Keratinocyte (primary cell): ENCODE results near the gene POLR1C. TPM values are rescaled to one million over a fixed set of nuclear protein-coding genes. Genes with fewer than 3 reads are reported as not detected.

Experiments used
- DNase-seq: peaks from one replicate; pipeline ENCODE4 v3.0.0-alpha.2; 2011; ENCODE audit warnings: low read depth, missing footprints, low spot score
- FAIRE-seq: peaks from 2 replicates; lab custom pipeline; 2011; peaks lifted over from hg19 to GRCh38; lab: Jason Lieb, UNC
- H2AFZ ChIP-seq: 2 replicates; pipeline ENCODE4 v1.6.0; 2012; ENCODE audit warnings: low read length, control low read depth, inconsistent platforms; ENCODE audit not compliant: control insufficient read depth
- H3K27ac ChIP-seq: 2 replicates; pipeline ENCODE4 v1.5.1; 2011; ENCODE audit warnings: low read length; ENCODE audit not compliant: control insufficient read depth, insufficient read depth
- H3K27me3 ChIP-seq: 3 replicates; pipeline ENCODE4 v1.6.0; 2011; ENCODE audit warnings: low read length; ENCODE audit not compliant: control insufficient read depth, insufficient read depth; ENCODE audit errors: extremely low read depth
- H3K36me3 ChIP-seq, 2 experiments: 2 replicates in 1 of 2; 3 replicates in 1 of 2; pipeline ENCODE4 v1.5.1; 2011; ENCODE audit warnings: low read length in 2 of 2, mild to moderate bottlenecking in 1 of 2; ENCODE audit not compliant: control insufficient read depth in 2 of 2, insufficient read depth in 2 of 2; ENCODE audit errors: extremely low read depth in 1 of 2
- H3K4me1 ChIP-seq: 3 replicates; pipeline ENCODE4 v1.5.1; 2011; ENCODE audit warnings: low read length; ENCODE audit not compliant: control insufficient read depth, insufficient read depth; ENCODE audit errors: extremely low read depth
- H3K4me2 ChIP-seq: 3 replicates; pipeline ENCODE4 v1.6.0; 2011; ENCODE audit warnings: low read depth, low read length; ENCODE audit not compliant: control insufficient read depth, insufficient read depth; ENCODE audit errors: extremely low read depth
- H3K4me3 ChIP-seq, 3 experiments: fragments of 200-600 bp in 1 of 3; sonication (generic) in 1 of 3; 2 replicates in 2 of 3; 3 replicates in 1 of 3; pipeline ENCODE4 v1.5.1; 2011 to 2016; ENCODE audit warnings: low read length in 3 of 3, mild to moderate bottlenecking in 3 of 3, control low read depth in 2 of 3, inconsistent platforms in 1 of 3, low read depth in 1 of 3, mixed read lengths in 1 of 3, mixed run types in 1 of 3, moderate library complexity in 1 of 3; ENCODE audit not compliant: control insufficient read depth in 2 of 3, insufficient read depth in 2 of 3; ENCODE audit errors: extremely low read depth in 1 of 3
- H3K79me2 ChIP-seq: 2 replicates; pipeline ENCODE4 v1.6.0; 2012; ENCODE audit warnings: low read length; ENCODE audit not compliant: control insufficient read depth, insufficient read depth
- H3K9ac ChIP-seq: 3 replicates; pipeline ENCODE4 v1.6.0; 2011; ENCODE audit warnings: low read length; ENCODE audit not compliant: control insufficient read depth, insufficient read depth; ENCODE audit errors: extremely low read depth
- H3K9me1 ChIP-seq: 3 replicates; pipeline ENCODE4 v1.6.0; 2011; ENCODE audit warnings: low read length; ENCODE audit not compliant: control insufficient read depth, insufficient read depth; ENCODE audit errors: extremely low read depth
- H3K9me3 ChIP-seq: 2 replicates; pipeline ENCODE4 v1.5.1; 2012; ENCODE audit warnings: low read depth, low read length; ENCODE audit not compliant: control insufficient read depth
- H4K20me1 ChIP-seq: 3 replicates; pipeline ENCODE4 v1.6.0; 2011; ENCODE audit warnings: low read length; ENCODE audit not compliant: control insufficient read depth, insufficient read depth; ENCODE audit errors: extremely low read depth
- EZH2 ChIP-seq: IDR thresholded peaks from one replicate; pipeline ENCODE4 v1.6.1; 2012; ENCODE audit warnings: inconsistent platforms, mild to moderate bottlenecking, low read length, moderate library complexity
- dilution Hi-C: fragments of 300-500 bp; cut with MboI; formaldehyde crosslinking; loops from one replicate; pipeline ENCODE4 v1.7.0; 2020; ENCODE audit warnings: low sequenced_read_pairs; ENCODE audit not compliant: extremely low pct_ligation_motif_present
- polyA plus RNA-seq, 5 experiments: library from polyadenylated mRNA; depleted of rRNA in 3 of 5; stranded (reverse) in 3 of 5; stranded (forward) in 1 of 5; unstranded in 1 of 5; fragments of >200 nt; gene quantifications; 1 replicate in 1 of 5; 2 replicates in 3 of 5; 3 replicates in 1 of 5; pipeline versions ENCODE4 v1.2.1 to v1.2.3, GENCODE V29; 2011 to 2012; ENCODE audit warnings: missing spikeins in 2 of 5, low read depth in 1 of 5, low replicate concordance in 1 of 5
- TF ChIP-seq, protein P1 (sequence below), 3 experiments: IDR thresholded peaks in 1 of 3; conservative IDR thresholded peaks in 1 of 3; optimal IDR thresholded peaks in 1 of 3; 2 replicates in 2 of 3; 3 replicates in 1 of 3; pipeline versions ENCODE3 to v1.5.1; 2011; ENCODE audit warnings: low read length in 3 of 3, mild to moderate bottlenecking in 3 of 3, moderate library complexity in 2 of 3, control low read depth in 1 of 3, inconsistent platforms in 1 of 3; ENCODE audit not compliant: insufficient read depth in 2 of 3; ENCODE audit errors: extremely low read depth in 1 of 3

The POLR1C gene
- polyA plus RNA-seq, 1 donor (not counting 4 experiments of a cell fraction or from before 2014, with no cell fraction given) = 121 TPM

DNA sequence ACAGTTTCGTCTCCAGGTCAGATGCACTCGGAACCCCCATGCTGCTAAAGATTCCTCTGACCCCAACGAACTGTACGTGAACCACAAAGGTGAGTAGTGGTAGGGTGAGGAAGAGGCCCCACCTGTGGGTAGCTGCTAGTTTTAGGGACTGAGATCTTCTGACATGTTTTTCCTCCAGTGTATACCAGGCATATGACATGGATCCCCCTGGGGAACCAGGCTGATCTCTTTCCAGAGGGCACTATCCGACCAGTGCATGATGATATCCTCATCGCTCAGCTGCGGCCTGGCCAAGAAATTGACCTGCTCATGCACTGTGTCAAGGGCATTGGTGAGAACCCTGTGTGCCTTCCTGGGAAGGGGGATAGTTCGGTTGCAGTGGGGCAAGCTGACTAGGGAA is 3.2 kb downstream of the POLR1C start:
- FAIRE-seq (no peak), DNase-seq (no peak)
- dilution Hi-C loops = no loop called here
- Histone ChIP-seq H3K4me1 (peaks cover 30% of the 10 kb centered on the region), H3K9ac (no peak overlapping the region), H3K27me3 (no peaks in the 10 kb centered on the region), H3K9me1 (peaks cover 8% of the 10 kb centered on the region), H3K4me3 (no peak overlapping the region), H3K4me2 (no peak overlapping the region), H3K79me2 (peaks cover 49% of the 10 kb centered on the region), H3K27ac (no peak overlapping the region), H2AFZ (no peak overlapping the region), H3K9me3 (no peaks in the 10 kb centered on the region), H3K36me3 (peaks cover 37 to 68% of the 10 kb centered on the region in 2 experiments), H4K20me1 (peaks cover 14% of the 10 kb centered on the region)
- no peak for TF ChIP-seq EZH2
- TF ChIP-seq, protein P1, sequence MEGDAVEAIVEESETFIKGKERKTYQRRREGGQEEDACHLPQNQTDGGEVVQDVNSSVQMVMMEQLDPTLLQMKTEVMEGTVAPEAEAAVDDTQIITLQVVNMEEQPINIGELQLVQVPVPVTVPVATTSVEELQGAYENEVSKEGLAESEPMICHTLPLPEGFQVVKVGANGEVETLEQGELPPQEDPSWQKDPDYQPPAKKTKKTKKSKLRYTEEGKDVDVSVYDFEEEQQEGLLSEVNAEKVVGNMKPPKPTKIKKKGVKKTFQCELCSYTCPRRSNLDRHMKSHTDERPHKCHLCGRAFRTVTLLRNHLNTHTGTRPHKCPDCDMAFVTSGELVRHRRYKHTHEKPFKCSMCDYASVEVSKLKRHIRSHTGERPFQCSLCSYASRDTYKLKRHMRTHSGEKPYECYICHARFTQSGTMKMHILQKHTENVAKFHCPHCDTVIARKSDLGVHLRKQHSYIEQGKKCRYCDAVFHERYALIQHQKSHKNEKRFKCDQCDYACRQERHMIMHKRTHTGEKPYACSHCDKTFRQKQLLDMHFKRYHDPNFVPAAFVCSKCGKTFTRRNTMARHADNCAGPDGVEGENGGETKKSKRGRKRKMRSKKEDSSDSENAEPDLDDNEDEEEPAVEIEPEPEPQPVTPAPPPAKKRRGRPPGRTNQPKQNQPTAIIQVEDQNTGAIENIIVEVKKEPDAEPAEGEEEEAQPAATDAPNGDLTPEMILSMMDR (optimal IDR thresholded peaks at IDR 0.05 in 1 of 3, IDR thresholded peaks at IDR 0.05 in 1 of 3, conservative IDR thresholded peaks at IDR 0.05 in 1 of 3; ENCODE audit: extremely low read depth in 1 of 3, insufficient read depth in 2 of 3, low read length in 3 of 3) = no peak

DNA sequence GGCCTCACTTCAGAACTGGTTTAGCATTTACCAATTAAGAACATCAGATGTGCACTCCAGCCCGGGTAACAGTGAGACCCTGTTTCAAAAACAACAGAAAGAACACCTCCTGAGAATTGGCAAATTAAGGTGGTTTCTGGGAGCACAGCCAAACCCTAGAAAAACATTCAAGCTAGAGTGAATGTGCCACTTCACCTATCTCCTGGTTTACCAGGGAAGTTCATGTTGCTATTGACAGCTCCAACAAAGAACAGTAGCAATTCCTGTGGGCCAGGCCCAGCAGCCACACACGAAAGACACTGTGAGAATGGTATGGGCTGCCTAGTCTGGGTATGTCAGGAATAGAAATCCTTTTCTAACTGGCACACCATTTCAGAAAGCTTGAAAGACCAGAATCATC is 4.9 kb downstream of the POLR1C start:
- Histone ChIP-seq H2AFZ (no peak overlapping the region), H3K4me3 (no peak overlapping the region), H3K79me2 (peaks cover 33% of the 10 kb centered on the region), H3K4me1 (peaks cover 20% of the 10 kb centered on the region), H4K20me1 (peaks cover 12% of the 10 kb centered on the region), H3K27ac (no peak overlapping the region), H3K4me2 (no peak overlapping the region), H3K27me3 (no peaks in the 10 kb centered on the region), H3K36me3 (peaks cover 44 to 75% of the 10 kb centered on the region in 2 experiments), H3K9me1 (peaks cover 3% of the 10 kb centered on the region), H3K9me3 (no peaks in the 10 kb centered on the region), H3K9ac (no peak overlapping the region)
- dilution Hi-C loops = no loop called here
- FAIRE-seq (no peak), DNase-seq (no peak)
- TF ChIP-seq, protein P1 (optimal IDR thresholded peaks at IDR 0.05 in 1 of 3, IDR thresholded peaks at IDR 0.05 in 1 of 3, conservative IDR thresholded peaks at IDR 0.05 in 1 of 3; ENCODE audit: extremely low read depth in 1 of 3, insufficient read depth in 2 of 3, low read length in 3 of 3) = no peak
- TF ChIP-seq EZH2 = no peak
